ENCODE data around the gene MRFAP1L1. TPM values are rescaled to one million over a fixed set of nuclear protein-coding genes. Genes with fewer than 3 reads are reported as not detected.
A peak's percentile ranks its signal among the peaks of the same experiment; 100 is the strongest.

The MRFAP1L1 gene
- total and polyA plus RNA-seq, 2 donors (not counting 1 experiment from before 2014, with no cell fraction given): 12.5 to 57.2 TPM

GRCh38 chr4:6710996-6711395 is 1.3 kb upstream of the MRFAP1L1 start:
- no peak overlapping the region for H2AFZ ChIP-seq (ENCODE audit: insufficient read depth, low read depth, low read length, poor library complexity, severe bottlenecking)
- Mint-ChIP-seq H3K27ac (no peak overlapping the region), H3K4me3 (peak overlapping the region; percentile 36), H3K9me3 (ENCODE audit: insufficient read depth) (peaks cover 4% of the 10 kb centered on the region), H3K27me3 (no peaks in the 10 kb centered on the region), H3K4me1 (peaks cover 58% of the 10 kb centered on the region)
- ChIA-PET CTCF (interaction anchor here (1.2 kb wide), 1 partner anchor 70 kb away, joined by 4 read pairs; no protein-coding TSS in a partner anchor), POLR2A (no interaction called here)
- TF ChIP-seq EZH2 (IDR thresholded peaks at IDR 0.05; ENCODE audit: borderline replicate concordance, insufficient read depth, low read depth, low read length, poor library complexity, severe bottlenecking) (no peak), CTCF (IDR thresholded peaks at IDR 0.05) (no peak)
- H3K4me2 ChIP-seq (replicated peaks; ENCODE audit: low read depth, low read length, poor library complexity, severe bottlenecking): no peak overlapping the region
- intact Hi-C loops (cut with micrococcal nuclease): loop anchor here (1.0 to 10.0 kb wide), 2 partner anchors 71 to 204 kb away; partner anchors contain the start of gene KIAA0232
- no peak overlapping the region for H3K9ac ChIP-seq (ENCODE audit: low read length)
- DNase-seq (peak; percentile 28), ATAC-seq (ENCODE audit: low read depth) (no peak)
- peaks cover 37 to 41% of the 10 kb centered on the region in 2 donors for H3K4me1 ChIP-seq (ENCODE audit: control insufficient read depth in 2 of 2, insufficient read depth in 2 of 2, low read length in 2 of 2)
- peaks cover 0 to 5% (median 0%) of the 10 kb centered on the region in 3 donors for H3K9me3 ChIP-seq (ENCODE audit: control extremely low read depth in 1 of 3, control insufficient read depth in 2 of 3, insufficient read depth in 1 of 3, low read length in 2 of 3)
- peaks cover 35% of the 10 kb centered on the region for H3K79me2 ChIP-seq (ENCODE audit: control insufficient read depth, insufficient read depth, low read length)
- no peak overlapping the region for H3K4me3 ChIP-seq (ENCODE audit: control extremely low read depth in 1 of 5, extremely low read depth in 1 of 5, insufficient read depth in 1 of 5, low read depth in 2 of 5, low read length in 4 of 5)
- no peaks in the 10 kb centered on the region for H3K27me3 ChIP-seq (replicated peaks in 1 of 4; ENCODE audit: control extremely low read depth in 1 of 4, control insufficient read depth in 3 of 4, insufficient read depth in 4 of 4, low read length in 3 of 4)
- H3K27ac ChIP-seq (ENCODE audit: low read length in 2 of 2): no peak overlapping the region
- peaks cover 1 to 8% of the 10 kb centered on the region in 2 experiments for H3K36me3 ChIP-seq (replicated peaks in 1 of 2; ENCODE audit: control extremely low read depth in 1 of 2, control insufficient read depth in 1 of 2, extremely low read depth in 1 of 2, insufficient read depth in 2 of 2, low read length in 1 of 2)
- WGBS (ENCODE audit: insufficient coverage): no CpG with 5 or more reads among the region's 2 CpGs
- no peaks in the 10 kb centered on the region for H4K20me1 ChIP-seq (ENCODE audit: control insufficient read depth, insufficient read depth, low read length, poor library complexity, severe bottlenecking)

- Histone ChIP-seq H3K27ac (ENCODE audit: low read length in 2 of 2) (peak overlapping the region; percentile 59 to 72), H3K4me2 (replicated peaks; ENCODE audit: low read depth, low read length, poor library complexity, severe bottlenecking) (peak overlapping the region; percentile 84), H3K4me3 (ENCODE audit: control extremely low read depth in 1 of 5, extremely low read depth in 1 of 5, insufficient read depth in 1 of 5, low read depth in 2 of 5, low read length in 4 of 5) (peak overlapping the region; percentile 65 to 90 (median 76)), H3K79me2 (ENCODE audit: control insufficient read depth, insufficient read depth, low read length) (peaks cover 42% of the 10 kb centered on the region), H3K9ac (ENCODE audit: low read length) (peak overlapping the region; percentile 81), H3K9me3 (ENCODE audit: control extremely low read depth in 1 of 3, control insufficient read depth in 2 of 3, insufficient read depth in 1 of 3, low read length in 2 of 3) (peaks cover 0 to 5% (median 0%) of the 10 kb centered on the region in 3 donors), H3K4me1 (ENCODE audit: control insufficient read depth in 2 of 2, insufficient read depth in 2 of 2, low read length in 2 of 2) (peaks cover 33 to 40% of the 10 kb centered on the region in 2 donors), H3K36me3 (replicated peaks in 1 of 2; ENCODE audit: control extremely low read depth in 1 of 2, control insufficient read depth in 1 of 2, extremely low read depth in 1 of 2, insufficient read depth in 2 of 2, low read length in 1 of 2) (peaks cover 2 to 8% of the 10 kb centered on the region in 2 experiments), H3K27me3 (replicated peaks in 1 of 4; ENCODE audit: control extremely low read depth in 1 of 4, control insufficient read depth in 3 of 4, insufficient read depth in 4 of 4, low read length in 3 of 4) (no peaks in the 10 kb centered on the region), H2AFZ (ENCODE audit: insufficient read depth, low read depth, low read length, poor library complexity, severe bottlenecking) (peak overlapping the region; percentile 95), H4K20me1 (ENCODE audit: control insufficient read depth, insufficient read depth, low read length, poor library complexity, severe bottlenecking) (no peaks in the 10 kb centered on the region)
- Mint-ChIP-seq H3K4me1 (peaks cover 57% of the 10 kb centered on the region), H3K27me3 (no peaks in the 10 kb centered on the region), H3K4me3 (peak overlapping the region; percentile 99), H3K9me3 (ENCODE audit: insufficient read depth) (peaks cover 4% of the 10 kb centered on the region), H3K27ac (peak overlapping the region; percentile 86)
- no peak for DNase-seq
- POLR2A ChIA-PET: interaction anchor here (0.8 to 1.7 kb wide), 5 partner anchors 8 to 70 kb away, joined by 3 to 15 read pairs (median 6); partner anchors contain the start of gene MRFAP1
- no peak for ATAC-seq (ENCODE audit: low read depth)
- CTCF ChIA-PET: interaction anchor here (0.9 to 1.4 kb wide), 5 partner anchors 70 to 359 kb away, joined by 3 to 9 read pairs (median 3); partner anchors contain the start of gene MRFAP1
- WGBS (ENCODE audit: insufficient coverage): 15% methylated on average over 2 of the region's 6 CpGs
- TF ChIP-seq CTCF (IDR thresholded peaks at IDR 0.05): no peak
- TF ChIP-seq EZH2 (IDR thresholded peaks at IDR 0.05; ENCODE audit: borderline replicate concordance, insufficient read depth, low read depth, low read length, poor library complexity, severe bottlenecking): no peak
- intact Hi-C loops (cut with micrococcal nuclease): loop anchor here (1.0 to 10.0 kb wide), 2 partner anchors 72 to 205 kb away; partner anchors contain the start of gene KIAA0232
These were observed 617 bp upstream of the MRFAP1L1 start for GRCh38 chr4:6710282-6710681.
